Measurements from ENCODE around the gene CRYBB3. TPM values are rescaled to one million over a fixed set of nuclear protein-coding genes. Genes with fewer than 3 reads are reported as not detected.
"Not testable (repeated sequence)": the region's sequence is repeated elsewhere in the genome, so short reads cannot be mapped to it uniquely, and the experiment has no call there.

CRYBB3 gene
- total RNA-seq, 2 donors from 2014 or later = 0.70 to 2.1 TPM

DNA sequence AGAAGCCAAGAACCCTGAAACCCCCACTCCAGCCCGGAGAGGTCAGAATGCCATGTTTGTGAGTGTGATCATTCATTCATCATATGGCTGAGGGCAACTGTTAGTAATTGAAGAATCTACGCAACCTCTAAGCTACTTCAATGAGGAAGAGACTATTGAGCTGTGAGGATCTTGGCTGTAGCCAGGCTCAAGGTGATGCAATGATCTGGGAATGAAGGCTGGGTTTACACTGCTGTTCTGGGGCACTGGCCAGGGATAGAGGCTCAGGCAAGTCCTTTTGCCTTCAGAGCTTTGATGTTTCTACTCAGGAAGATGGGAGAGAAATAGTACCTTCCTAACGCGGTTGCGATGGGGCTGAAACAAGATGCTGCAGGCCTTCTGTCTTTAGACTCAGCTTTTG, 32.6 kb downstream of the CRYBB3 start:
- intact Hi-C loops (cut with DNase I, micrococcal nuclease) = no loop called here
- DNase-seq = no peak
- ATAC-seq = no peak

DNA sequence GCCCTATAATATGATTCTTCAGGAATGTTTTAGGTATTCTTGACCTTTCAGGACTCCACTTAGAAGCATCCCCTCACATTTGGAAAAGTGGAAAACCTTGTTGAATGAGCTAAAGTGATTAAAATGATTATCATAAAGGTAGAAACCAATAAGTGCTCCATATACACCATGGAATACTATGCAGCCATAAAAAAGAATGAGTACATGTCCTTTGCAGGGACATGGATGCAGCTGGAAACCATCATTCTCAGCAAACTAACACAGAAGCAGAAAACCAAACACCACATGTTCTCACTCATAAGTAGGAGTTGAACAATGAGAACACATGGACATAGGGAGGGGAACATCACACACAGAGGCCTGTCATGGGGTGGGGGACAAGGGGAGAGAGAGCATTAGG, 34.0 kb downstream of the CRYBB3 start:
- ATAC-seq; DNase-seq; intact Hi-C loops (cut with DNase I, micrococcal nuclease): not testable (repeated sequence)

DNA sequence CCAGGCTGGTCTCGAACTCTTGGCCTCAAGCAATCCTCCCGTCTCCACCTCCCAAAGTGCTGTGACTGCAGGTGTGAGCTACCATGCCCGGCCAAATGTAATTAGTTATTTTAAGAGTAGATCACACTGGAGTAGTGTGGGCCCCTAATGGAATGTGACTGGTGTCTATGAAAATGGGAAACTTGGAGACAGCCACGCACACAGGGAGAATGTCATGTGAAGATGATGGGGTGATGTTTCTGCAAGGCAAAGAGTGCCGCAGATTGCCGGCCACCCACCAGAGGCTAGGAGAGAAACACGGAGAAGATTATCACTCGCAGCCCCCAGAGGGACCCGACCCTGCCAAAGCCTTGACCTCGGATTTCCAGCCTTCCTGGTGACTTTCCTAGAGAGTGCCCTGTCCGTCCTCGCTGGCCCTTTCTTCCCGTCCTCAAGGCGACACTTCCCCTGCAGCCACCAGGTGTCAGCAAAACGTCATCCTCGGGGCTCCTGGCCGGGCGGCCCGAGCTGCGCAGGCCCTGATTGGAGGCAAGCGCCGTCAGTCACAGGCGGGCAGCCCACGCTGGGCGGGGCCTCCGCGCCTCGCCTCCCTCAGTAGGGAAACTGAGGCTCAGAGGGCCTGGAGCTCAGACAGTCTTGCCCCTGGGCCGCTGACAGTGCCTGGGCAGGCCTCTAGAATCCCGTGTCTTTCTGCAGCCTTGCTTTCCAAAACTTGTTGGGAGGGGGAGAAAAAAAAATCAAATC, 36.1 kb downstream of the CRYBB3 start:
- DNase-seq (peak; percentile 69 to 84), ATAC-seq (peak; percentile 100)
- intact Hi-C loops (cut with DNase I, micrococcal nuclease) = no loop called here

DNA sequence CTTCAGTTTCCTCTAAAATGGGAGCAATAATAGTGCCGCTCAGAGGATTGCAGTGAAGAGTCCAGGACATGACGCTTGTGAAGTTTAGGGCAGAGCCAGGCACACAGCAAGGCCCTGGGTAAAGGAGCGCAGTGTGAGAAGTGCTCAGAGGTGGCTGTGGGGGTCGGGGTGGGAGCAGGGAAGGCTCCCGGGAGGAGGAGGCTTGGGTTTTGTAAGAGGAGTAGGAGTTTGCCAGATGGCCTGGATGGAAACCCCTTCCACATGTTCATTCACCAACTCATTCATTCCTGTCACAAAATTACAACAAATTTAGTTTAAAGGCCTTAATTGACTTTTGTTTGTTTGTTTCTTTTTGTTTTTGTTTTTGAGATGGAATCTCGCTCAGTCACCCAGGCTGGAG, 36.8 kb downstream of the CRYBB3 start:
- ATAC-seq (no peak), DNase-seq (no peak)
- intact Hi-C loops (cut with DNase I, micrococcal nuclease) = no loop called here

DNA sequence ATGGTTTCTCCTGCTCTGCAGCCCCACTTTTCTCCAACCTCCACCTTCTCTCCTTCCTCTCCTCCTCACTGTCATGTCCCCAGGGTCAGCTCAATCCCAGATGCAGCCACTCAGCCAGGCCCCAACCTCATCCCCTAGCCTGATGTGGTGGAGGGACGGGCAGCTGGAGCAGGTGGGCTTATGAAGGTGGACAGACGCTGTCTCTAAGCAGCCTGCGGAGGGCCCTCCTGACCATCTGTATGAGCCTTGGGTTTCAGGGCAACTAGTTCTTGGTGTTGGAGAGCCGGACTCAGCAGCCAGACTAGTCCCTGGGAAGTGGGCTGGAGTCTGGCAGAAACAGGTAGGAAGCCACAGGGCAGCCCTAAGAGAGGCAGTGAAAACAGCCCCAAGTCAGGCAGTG, 37.8 kb downstream of the CRYBB3 start:
- intact Hi-C loops (cut with DNase I, micrococcal nuclease) = no loop called here
- DNase-seq = no peak
- no peak for ATAC-seq

DNA sequence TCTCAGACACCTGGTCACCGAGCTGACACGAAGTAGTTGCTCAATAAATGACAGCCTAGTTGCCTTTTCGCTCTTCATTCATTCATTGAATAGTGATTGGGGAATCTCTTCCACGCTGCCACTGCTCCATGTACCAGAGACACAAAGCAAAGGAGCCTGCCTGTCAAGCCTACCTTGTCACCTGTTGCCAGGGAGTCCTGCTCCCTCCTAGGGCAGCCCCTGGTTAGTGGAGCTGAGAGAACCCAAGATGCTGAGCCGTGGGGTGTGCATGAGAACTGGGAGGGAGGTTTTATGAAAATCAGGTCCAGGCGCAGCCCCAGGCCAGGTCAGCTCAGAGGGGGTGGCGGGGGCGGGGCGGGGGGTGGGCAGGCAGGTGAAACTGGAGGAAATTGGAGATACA, 38.4 kb downstream of the CRYBB3 start:
- DNase-seq; intact Hi-C loops (cut with DNase I, micrococcal nuclease); ATAC-seq: not testable (repeated sequence)

DNA sequence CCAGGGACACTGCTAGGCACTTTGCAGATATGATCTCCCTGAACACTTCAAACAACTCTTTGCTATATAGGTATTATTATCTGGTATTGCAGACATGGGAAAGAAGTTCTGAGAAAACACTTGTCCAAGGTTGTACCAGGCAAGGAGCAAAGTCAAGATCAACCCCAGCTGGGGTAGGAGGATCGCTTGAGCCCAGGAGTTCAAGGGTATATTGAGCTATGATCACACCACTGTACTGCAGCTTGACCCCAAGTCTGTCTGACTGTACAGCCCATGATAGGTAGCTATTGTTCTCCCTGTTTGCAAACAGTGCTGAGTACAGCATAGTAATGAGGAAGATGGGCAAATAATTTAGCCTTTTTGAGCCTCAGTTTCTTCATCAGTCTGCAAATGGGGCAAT, 55.5 kb downstream of the CRYBB3 start:
- ATAC-seq; intact Hi-C loops (cut with DNase I, micrococcal nuclease); DNase-seq: not testable (repeated sequence)

Other genes with a start within 250 kb of the CRYBB3 start
- gene KIAA1671, start 247.1 kb upstream of the CRYBB3 start, total RNA-seq = 100 to 1,000 TPM; 100 to 106 TPM
- gene CRYBB2, start 19.8 kb downstream of the CRYBB3 start, total RNA-seq = under 1 TPM; 0.37 to 0.67 TPM